Common myeloid progenitor, CD34-positive (primary cell): ENCODE measurements around the gene FDXACB1. TPM values are rescaled to one million over a fixed set of nuclear protein-coding genes. Genes with fewer than 3 reads are reported as not detected.

Experiments
- CTCF ChIA-PET: fragments of 350-600 bp; sonication (Branson Sonifier 250); formaldehyde crosslinking; loops from one replicate; lab custom pipeline; 2021; ENCODE audit warnings: antibody characterized with exemption; lab: Charles Lee
- POLR2A ChIA-PET: fragments of 350-600 bp; sonication (Branson Sonifier 250); formaldehyde crosslinking; loops from one replicate; lab custom pipeline; 2021; ENCODE audit warnings: antibody characterized with exemption; lab: Charles Lee
- DNase-seq, 3 donors: peaks; one replicate each; pipeline versions ENCODE4 v3.0.0 to v3.0.0-alpha.2; 2013
- H3K27ac ChIP-seq, 2 experiments: 1 replicate in 1 of 2; 2 replicates in 1 of 2; pipeline ENCODE4 v1.7.0; 2013; ENCODE audit warnings: inconsistent platforms in 2 of 2, low read length in 2 of 2, mild to moderate bottlenecking in 2 of 2, low read depth in 1 of 2, moderate library complexity in 1 of 2; ENCODE audit not compliant: severe bottlenecking in 2 of 2, insufficient read depth in 1 of 2, poor library complexity in 1 of 2
- H3K27me3 ChIP-seq, 5 experiments: replicated peaks in 2 of 5; 1 replicate in 3 of 5; 2 replicates in 2 of 5; pipeline versions ENCODE4 v1.6.1 to v1.7.0; 2013; ENCODE audit warnings: low read length in 4 of 5, mild to moderate bottlenecking in 2 of 5, moderate library complexity in 2 of 5, inconsistent platforms in 1 of 5; ENCODE audit not compliant: insufficient read depth in 5 of 5, control insufficient read depth in 4 of 5
- H3K36me3 ChIP-seq, 4 experiments: 1 replicate in 2 of 4; 2 replicates in 2 of 4; pipeline versions ENCODE4 v1.6.1 to v1.7.0; 2013; ENCODE audit warnings: low read length in 3 of 4, control low read depth in 1 of 4, mild to moderate bottlenecking in 1 of 4; ENCODE audit not compliant: control insufficient read depth in 4 of 4, insufficient read depth in 4 of 4
- H3K4me1 ChIP-seq, 4 experiments: 1 replicate in 3 of 4; 2 replicates in 1 of 4; pipeline versions ENCODE4 v1.6.1 to v1.7.1; 2013; ENCODE audit warnings: low read length in 3 of 4, mild to moderate bottlenecking in 3 of 4, control low read depth in 1 of 4, inconsistent platforms in 1 of 4, moderate library complexity in 1 of 4; ENCODE audit not compliant: control insufficient read depth in 4 of 4, insufficient read depth in 4 of 4; ENCODE audit errors: control extremely low read depth in 1 of 4
- H3K4me3 ChIP-seq, 7 experiments: 1 replicate in 4 of 7; 2 replicates in 3 of 7; pipeline versions ENCODE4 v1.5.1 to v1.7.0; 2013; ENCODE audit warnings: mild to moderate bottlenecking in 7 of 7, low read length in 6 of 7, moderate library complexity in 6 of 7, inconsistent platforms in 2 of 7, low read depth in 2 of 7, control low read depth in 1 of 7; ENCODE audit not compliant: insufficient read depth in 4 of 7, control insufficient read depth in 1 of 7; ENCODE audit errors: extremely low read depth in 1 of 7
- H3K9me3 ChIP-seq, 5 experiments: 1 replicate in 4 of 5; 2 replicates in 1 of 5; pipeline versions ENCODE4 v1.6.1 to v1.7.1; 2013; ENCODE audit warnings: low read length in 4 of 5, mild to moderate bottlenecking in 2 of 5, inconsistent platforms in 1 of 5, low read depth in 1 of 5, moderate library complexity in 1 of 5; ENCODE audit not compliant: control insufficient read depth in 4 of 5, insufficient read depth in 2 of 5; ENCODE audit errors: control extremely low read depth in 1 of 5
- WGBS: methylation state at CpG from one replicate; pipeline ENCODE4 v1.1.5; 2013; ENCODE audit not compliant: insufficient coverage; 5-methylcytosine and 5-hydroxymethylcytosine counted together
- polyA plus RNA-seq: library from polyadenylated mRNA; unstranded; fragments of 120-200 nt; gene quantifications from one replicate; pipeline ENCODE4 v1.2.1, GENCODE V29; 2013

Gene FDXACB1, protein sequence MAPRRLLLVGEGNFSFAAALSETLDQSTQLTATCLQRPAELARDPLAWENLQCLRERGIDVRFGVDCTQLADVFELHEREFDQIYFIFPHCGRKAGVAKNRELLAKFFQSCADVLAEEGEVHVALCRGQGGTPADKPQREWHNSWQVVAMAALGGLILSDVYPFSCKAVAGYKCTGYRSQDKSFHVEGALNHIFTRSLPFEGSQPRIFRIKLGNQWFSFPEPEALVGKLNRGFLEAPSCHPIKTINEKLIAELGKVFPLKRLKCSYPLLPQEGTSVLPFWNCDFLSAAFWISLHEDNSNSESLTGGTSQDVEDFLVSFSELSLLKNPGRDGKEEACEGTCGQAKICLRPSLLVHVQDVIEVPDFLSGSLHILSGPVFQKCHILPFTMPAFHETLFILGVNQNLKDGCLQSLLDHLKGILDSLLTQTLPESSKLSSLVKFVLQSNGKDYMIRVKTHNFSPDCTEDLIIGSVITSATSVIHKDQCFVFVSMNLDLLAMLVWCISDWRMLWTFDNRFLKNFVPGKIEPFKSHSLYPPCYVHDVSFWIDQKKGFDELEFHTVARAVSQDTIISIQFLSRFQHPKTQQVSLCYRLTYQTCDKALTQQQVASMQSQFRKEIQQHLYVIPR
- 2.9 TPM for polyA plus RNA-seq

DNA sequence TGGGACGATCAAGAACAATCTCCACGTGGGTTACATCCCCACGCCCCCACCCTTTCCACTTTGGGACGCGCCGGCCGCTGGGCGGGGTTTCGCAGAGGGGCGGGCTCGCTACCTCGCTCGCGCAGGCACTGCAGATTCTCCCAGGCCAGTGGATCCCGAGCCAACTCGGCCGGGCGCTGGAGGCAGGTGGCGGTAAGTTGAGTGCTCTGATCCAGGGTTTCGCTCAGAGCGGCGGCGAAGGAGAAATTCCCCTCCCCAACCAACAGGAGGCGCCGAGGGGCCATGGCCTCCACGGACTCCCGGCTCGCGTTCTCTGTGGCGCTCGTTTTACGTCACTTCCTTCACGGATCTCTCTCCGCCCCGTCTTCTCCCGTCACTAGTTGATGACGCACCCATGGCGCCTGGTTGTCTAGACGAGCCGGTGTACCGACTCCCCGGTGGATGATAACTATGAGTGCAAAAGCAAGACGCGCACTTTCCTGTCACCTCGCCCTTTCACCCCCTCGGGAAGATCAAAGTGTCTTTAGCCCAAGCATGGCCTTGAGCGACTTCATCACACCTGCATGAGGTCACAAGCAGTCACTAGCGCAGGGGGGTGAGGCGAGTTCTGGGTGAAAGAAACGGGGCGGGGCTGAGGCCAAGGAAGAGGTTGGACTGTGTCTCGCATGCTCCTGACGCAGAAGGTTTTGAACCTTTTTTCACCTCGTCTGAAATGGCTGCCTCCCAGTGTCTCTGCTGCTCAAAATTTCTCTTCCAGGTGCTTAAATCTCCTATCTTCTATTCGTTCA lies at the start of gene FDXACB1, which contains the start of gene CFAP68:
Gene FDXACB1 (minus strand): TSS at position 317 of the 788 bp plus-strand sequence. CDS start 33 bp downstream, at position 284.
Gene CFAP68 (plus strand): TSS at position 693 of the 788 bp plus-strand sequence. CDS start 20 bp downstream, at position 713.
- ChIA-PET CTCF (interaction anchor here (0.9 to 1.2 kb wide), 7 partner anchors 14 to 103 kb away, joined by 3 to 5 read pairs (median 3); no protein-coding TSS in a partner anchor), POLR2A (no interaction called here)
- H3K4me3 ChIP-seq: peak within 1 kb of the TSS; percentile 61 to 98 (median 90)

DNA sequence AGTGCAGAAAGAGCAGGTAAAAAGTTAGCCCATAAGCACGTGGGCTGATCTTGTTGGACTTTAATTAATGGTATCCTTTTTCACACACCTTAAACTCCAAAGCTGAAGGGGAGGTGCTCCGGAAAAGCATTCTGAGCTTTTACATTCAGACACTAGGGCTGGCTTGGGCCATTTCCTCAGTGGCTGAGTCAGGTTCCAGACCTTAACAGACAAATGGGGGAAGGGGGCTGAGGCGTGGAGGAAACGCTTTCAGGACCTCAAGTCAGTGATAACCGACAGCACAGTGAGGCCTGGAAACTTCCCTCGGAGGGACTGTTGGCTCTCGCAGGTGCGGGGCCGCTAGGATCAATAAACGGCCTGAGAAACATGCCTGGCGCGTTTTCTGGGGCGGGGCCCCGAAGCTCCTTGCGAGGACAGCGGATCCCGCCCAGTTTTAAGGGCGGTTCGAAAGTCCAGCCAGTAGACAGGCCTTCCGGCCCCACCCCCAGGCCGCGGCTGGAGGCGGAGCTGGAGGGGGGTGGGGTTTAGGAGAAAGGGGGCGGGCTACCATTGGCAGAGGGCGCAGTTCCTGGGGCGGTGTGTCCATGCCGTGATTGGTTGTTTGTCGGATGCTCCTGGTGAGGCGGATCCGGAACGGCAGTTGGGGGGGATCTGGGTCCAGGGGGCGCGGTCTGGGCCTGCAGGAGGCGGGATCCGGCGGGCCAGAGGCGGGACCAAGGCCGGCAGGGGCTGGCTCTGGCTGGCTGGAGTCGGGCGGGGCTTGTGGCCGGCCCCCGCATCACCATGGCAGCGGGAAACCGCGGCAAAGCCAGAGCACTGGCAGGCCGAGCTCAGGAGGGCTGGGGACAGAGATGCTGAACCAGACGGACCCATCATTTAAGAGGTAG lies 47.8 kb upstream of the FDXACB1 start:
- peak; percentile 97 to 98 (median 97) for DNase-seq
- 2% methylated on average over 35 of the region's 47 CpGs for WGBS
- H3K27ac ChIP-seq: peak overlapping the region; percentile 1 to 84
- CTCF ChIA-PET: interaction anchor here (0.8 to 2.3 kb wide), 6 partner anchors 11 to 55 kb away, joined by 3 to 10 read pairs (median 3); partner anchors contain the start of gene ALG9
- peak overlapping the region; percentile 32 to 87 (median 69) for H3K4me3 ChIP-seq
- H3K36me3 ChIP-seq: no peaks in the 10 kb centered on the region
- H3K9me3 ChIP-seq: no peaks in the 10 kb centered on the region
- no peaks in the 10 kb centered on the region for H3K27me3 ChIP-seq
- H3K4me1 ChIP-seq: peaks cover 0 to 22% (median 9%) of the 10 kb centered on the region in 4 experiments
- POLR2A ChIA-PET: interaction anchor here (0.7 to 1.1 kb wide), 3 partner anchors 15 to 56 kb away, joined by 3 to 4 read pairs (median 4); partner anchors contain the start of gene CRYAB

More for the DNA sequence above, at the start of gene FDXACB1, which contains the start of gene CFAP68:
- H3K27ac ChIP-seq: peak within 1 kb of the TSS; percentile 94 to 98
- peaks cover 8 to 25% (median 13%) of the 10 kb centered on the region in 4 experiments for H3K36me3 ChIP-seq
- peak; percentile 98 to 99 (median 99) for DNase-seq
- no peaks in the 10 kb centered on the region for H3K27me3 ChIP-seq
- no peaks in the 10 kb centered on the region for H3K9me3 ChIP-seq
- H3K4me1 ChIP-seq: peaks cover 6 to 15% (median 12%) of the 10 kb centered on the region in 4 experiments
- WGBS: 0% methylated on average over 45 of the region's 55 CpGs

DNA sequence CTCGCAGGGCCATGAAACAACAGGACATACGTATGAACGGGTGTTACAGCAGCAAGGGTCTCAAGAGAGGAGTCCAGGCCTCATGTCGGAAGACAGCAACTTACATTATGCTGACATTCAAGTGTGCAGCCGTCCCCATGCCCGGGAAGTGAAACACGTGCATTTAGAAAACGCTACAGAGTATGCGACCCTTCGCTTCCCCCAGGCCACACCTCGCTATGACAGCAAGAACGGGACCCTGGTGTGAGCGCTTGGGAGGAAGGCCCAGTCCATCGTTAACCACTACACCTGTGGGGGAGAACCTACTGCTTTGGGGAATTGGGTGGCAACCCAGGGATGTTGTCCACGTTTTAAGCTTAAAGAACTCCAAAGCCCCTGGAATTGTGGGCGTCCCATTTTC lies 47.0 kb upstream of the FDXACB1 start:
- POLR2A ChIA-PET: interaction anchor here (0.7 to 1.1 kb wide), 2 partner anchors 14 to 20 kb away, joined by 4 read pairs; partner anchors contain the start of gene CRYAB
- Histone ChIP-seq H3K4me1 (peaks cover 0 to 22% (median 9%) of the 10 kb centered on the region in 4 experiments), H3K9me3 (no peaks in the 10 kb centered on the region), H3K4me3 (peak overlapping the region in 4 of 7 experiments; percentile 62 to 87 (median 72)), H3K27ac (peak overlapping the region in 1 of 2 experiments; percentile 84), H3K36me3 (no peaks in the 10 kb centered on the region), H3K27me3 (no peaks in the 10 kb centered on the region)
- CTCF ChIA-PET: interaction anchor here (0.8 to 2.3 kb wide), 4 partner anchors 28 to 56 kb away, joined by 3 to 10 read pairs (median 4); no protein-coding TSS in a partner anchor
- 96% methylated on average over 14 of the region's 16 CpGs for WGBS
- DNase-seq: no peak

GRCh38 chr11:111923951-111924350 lies 45.0 kb upstream of the FDXACB1 start:
- CTCF ChIA-PET: interaction anchor here (1.8 kb wide), 2 partner anchors 9 to 14 kb away, joined by 6 read pairs; no protein-coding TSS in a partner anchor
- no peak overlapping the region for H3K27ac ChIP-seq

DNA sequence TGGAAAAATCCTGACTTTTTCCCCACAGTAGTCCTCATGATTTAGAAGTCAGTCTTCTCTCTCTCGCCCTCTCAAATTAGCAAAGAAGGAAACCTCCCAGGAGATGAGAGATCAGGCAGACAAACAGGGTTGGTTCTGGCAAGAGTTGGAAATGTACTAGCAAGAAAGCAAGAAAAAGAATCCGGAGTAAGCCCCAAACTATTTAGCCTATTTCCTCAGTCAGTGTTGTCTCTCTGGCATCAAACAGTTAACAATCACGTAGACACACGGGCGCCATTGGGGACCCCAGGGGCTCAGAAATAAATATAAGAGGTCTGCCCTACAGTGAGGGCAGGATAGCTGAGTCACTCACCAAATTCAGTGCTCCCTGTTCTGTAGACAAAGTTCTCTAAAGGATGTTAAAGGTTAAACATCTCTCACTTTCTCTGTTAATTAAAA lies 44.4 kb upstream of the FDXACB1 start:
- no peaks in the 10 kb centered on the region for H3K36me3 ChIP-seq
- H3K27ac ChIP-seq: no peak overlapping the region
- no peaks in the 10 kb centered on the region for H3K27me3 ChIP-seq
- 66% methylated on average over 4 of the region's 5 CpGs for WGBS
- CTCF ChIA-PET: interaction anchor here (1.8 kb wide), 2 partner anchors 9 to 13 kb away, joined by 6 read pairs; no protein-coding TSS in a partner anchor
- H3K4me3 ChIP-seq: no peak overlapping the region
- H3K9me3 ChIP-seq: no peaks in the 10 kb centered on the region
- POLR2A ChIA-PET: no interaction called here
- peaks cover 0 to 22% (median 9%) of the 10 kb centered on the region in 4 experiments for H3K4me1 ChIP-seq
- no peak for DNase-seq

More at GRCh38 chr11:111923951-111924350, 45.0 kb upstream of the FDXACB1 start:
- Histone ChIP-seq H3K9me3 (no peaks in the 10 kb centered on the region), H3K36me3 (no peaks in the 10 kb centered on the region), H3K4me1 (peaks cover 0 to 22% (median 9%) of the 10 kb centered on the region in 4 experiments), H3K27me3 (no peaks in the 10 kb centered on the region), H3K4me3 (no peak overlapping the region)
- no peak for DNase-seq
- POLR2A ChIA-PET: no interaction called here
